NCI-H2227 treated with DMSO at 0.1 percent for 48 hours (cell line): ENCODE results near the gene MORN1.

ENCODE experiments used
- DNase-seq: peaks from one replicate; lab custom pipeline; 2025; lab: John Stamatoyannopoulos, UW

Gene MORN1

GRCh38 chr1:2275796-2276536, 115.4 kb downstream of the MORN1 start:
- DNase-seq: no peak

DNA sequence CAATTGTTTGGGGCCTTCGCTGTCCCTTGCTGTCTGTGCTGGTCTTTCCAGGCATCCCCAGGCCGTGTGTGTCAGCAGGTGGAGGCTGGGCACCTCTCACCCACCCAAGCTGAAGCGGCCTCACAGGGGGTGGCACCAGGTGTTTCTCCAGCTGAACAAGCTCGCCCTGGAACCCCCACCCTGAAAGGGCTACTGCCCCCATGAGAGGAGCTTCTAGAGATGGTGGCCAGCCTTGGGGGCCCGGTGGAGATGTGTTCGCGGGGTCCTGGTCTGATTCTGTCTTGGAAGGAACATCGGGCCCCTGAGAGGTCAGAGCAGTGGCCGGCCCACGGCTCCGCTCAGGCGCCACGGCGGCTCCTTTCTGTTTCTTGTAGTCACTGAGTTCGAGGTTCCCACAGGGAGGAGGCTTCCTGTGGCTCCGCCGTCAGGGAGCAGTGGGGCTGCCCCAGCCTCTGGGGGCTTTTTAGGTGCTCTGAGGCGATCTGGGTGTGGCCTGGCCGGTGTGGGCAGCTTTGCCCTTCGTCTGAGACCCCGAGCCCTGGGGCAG, 116.4 kb downstream of the MORN1 start:
- no peak for DNase-seq

DNA sequence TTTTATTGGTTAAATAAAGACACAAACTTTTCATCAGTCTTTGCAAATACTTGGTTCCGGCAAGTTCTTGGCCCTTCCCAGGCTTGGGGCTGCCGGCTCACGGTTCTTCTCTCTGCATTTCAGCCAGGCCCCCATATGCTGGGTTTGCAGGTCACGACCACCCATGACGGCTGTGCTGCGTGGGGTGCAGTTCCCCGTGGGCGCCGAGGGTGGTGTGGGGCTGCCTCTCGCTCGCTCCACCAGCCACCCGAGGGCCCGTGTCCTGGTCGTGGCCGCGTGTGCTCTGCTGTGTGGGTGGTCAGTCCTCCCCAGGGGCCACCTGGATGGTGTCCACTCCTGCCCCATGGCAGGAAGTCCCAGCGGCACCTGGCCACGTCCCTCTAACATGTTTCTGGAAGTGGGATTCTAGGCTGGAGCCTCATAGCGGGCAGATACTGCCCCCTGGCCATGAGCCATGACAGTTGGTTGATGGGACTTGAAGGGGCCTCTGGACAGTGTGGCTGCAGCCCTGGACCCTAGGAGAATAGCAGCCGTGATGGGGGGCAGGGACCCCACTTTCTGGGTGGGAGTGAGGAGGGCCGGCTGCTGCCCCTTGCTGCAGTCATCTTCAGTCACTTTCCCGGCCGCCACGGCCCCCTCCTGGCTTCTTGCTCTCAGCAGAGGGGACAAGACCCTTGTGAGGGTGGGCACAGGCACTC, 117.0 kb downstream of the MORN1 start:
- no peak for DNase-seq

- no peak for DNase-seq
Observed at GRCh38 chr1:2273401-2274090, 117.8 kb downstream of the MORN1 start.

DNA sequence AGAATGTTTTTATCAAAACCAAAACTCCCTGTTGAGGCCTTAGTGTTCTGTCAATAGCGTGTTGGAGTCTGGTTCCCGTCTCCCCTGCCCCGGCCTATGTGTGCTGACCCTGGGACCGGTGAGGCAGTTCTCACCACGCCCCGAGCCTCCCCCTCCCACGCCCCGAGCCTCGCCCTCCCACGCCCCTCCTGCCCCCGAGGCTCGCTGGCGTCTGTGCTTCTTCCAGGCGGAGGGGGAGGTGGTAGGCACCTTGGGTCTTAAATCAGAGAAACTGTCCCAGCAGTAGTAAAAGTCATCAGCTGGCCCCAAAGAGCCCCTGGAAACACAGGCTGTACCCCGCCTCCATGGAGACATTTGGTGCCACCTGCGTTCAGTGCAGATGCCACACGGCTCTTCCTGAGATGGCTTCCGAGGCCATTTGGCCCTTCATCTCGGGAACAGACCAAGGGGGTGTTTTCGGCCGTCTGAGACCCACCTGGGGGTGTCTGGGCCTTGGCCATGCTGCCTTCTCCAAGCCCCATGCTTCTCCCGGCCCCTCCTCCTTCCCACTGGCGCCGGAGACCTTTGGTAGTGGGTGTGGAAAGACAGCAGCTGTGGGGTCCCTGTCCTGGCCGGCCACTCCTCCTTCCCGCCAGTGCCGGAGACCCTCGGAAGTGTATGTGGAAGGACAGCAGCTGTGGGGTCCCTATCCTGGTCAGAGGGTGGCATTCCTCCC, 118.5 kb downstream of the MORN1 start:
- DNase-seq: no peak

GRCh38 chr1:2271841-2272655, 119.3 kb downstream of the MORN1 start:
- DNase-seq: no peak
